ENCODE measurements around the gene ARHGEF6.

The ARHGEF6 gene

GRCh38 chrX:136691028-136691809, 89.5 kb downstream of the ARHGEF6 start:
- no peak for DNase-seq

- peak; percentile 50 for DNase-seq
These were observed 91.3 kb downstream of the ARHGEF6 start for GRCh38 chrX:136689436-136689835.

- DNase-seq = peak; percentile 22
These were observed 93.3 kb downstream of the ARHGEF6 start for GRCh38 chrX:136687457-136687856.

- DNase-seq = no peak
These were observed 96.6 kb downstream of the ARHGEF6 start for GRCh38 chrX:136684120-136684519.

GRCh38 chrX:136679531-136679930, 101.2 kb downstream of the ARHGEF6 start:
- DNase-seq = no peak

- peak; percentile 43 for DNase-seq
These were observed 106.3 kb downstream of the ARHGEF6 start for GRCh38 chrX:136674270-136674985.

- no peak for DNase-seq
These were observed 109.6 kb downstream of the ARHGEF6 start for GRCh38 chrX:136671006-136671610.

GRCh38 chrX:136667446-136668168, 113.1 kb downstream of the ARHGEF6 start:
- peak; percentile 29 for DNase-seq

- no peak for DNase-seq
These were observed 114.6 kb downstream of the ARHGEF6 start for GRCh38 chrX:136666088-136666487.

GRCh38 chrX:136665258-136665900, 115.4 kb downstream of the ARHGEF6 start:
- no peak for DNase-seq

- DNase-seq = no peak
These were observed 117.8 kb downstream of the ARHGEF6 start for GRCh38 chrX:136662976-136663375.

- peak; percentile 39 for DNase-seq
These were observed 118.6 kb downstream of the ARHGEF6 start for GRCh38 chrX:136662104-136662503.

GRCh38 chrX:136660896-136661295, 119.8 kb downstream of the ARHGEF6 start:
- DNase-seq = no peak

GRCh38 chrX:136659174-136659573, 121.6 kb downstream of the ARHGEF6 start:
- peak; percentile 52 for DNase-seq

- peak; percentile 50 for DNase-seq
These were observed 122.6 kb downstream of the ARHGEF6 start for GRCh38 chrX:136658151-136658550.

GRCh38 chrX:136656361-136656964, 124.3 kb downstream of the ARHGEF6 start:
- DNase-seq = no peak

- peak; percentile 44 for DNase-seq
These were observed 127.7 kb downstream of the ARHGEF6 start for GRCh38 chrX:136652822-136653723.

GRCh38 chrX:136650811-136651210, 129.9 kb downstream of the ARHGEF6 start:
- no peak for DNase-seq

GRCh38 chrX:136647677-136648360, 132.9 kb downstream of the ARHGEF6 start, which contains the start of gene CD40LG:
TSS of gene CD40LG (plus strand) at chrX:136648158. CDS start at chrX:136648249, 91 bp downstream.
- DNase-seq = peak; percentile 53

- peak; percentile 67 for DNase-seq
These were observed 134.0 kb downstream of the ARHGEF6 start for GRCh38 chrX:136646602-136647239.

Measured in CD4-positive, alpha-beta T cell treated with Interleukin-17A for 4 hours (primary cell).